Measurements from ENCODE around the gene OST4. TPM values are rescaled to one million over a fixed set of nuclear protein-coding genes. Genes with fewer than 3 reads are reported as not detected.

OST4 gene
- total RNA-seq, 1 donor from 2014 or later = 243 TPM

GRCh38 chr2:27053321-27053720 lies 18.1 kb downstream of the OST4 start:
- DNase-seq = no peak
- peaks cover 19% of the 10 kb centered on the region for H3K4me1 Mint-ChIP-seq
- H3K27me3 Mint-ChIP-seq = peaks cover 6% of the 10 kb centered on the region
- peak overlapping the region; percentile 3 for H3K4me3 Mint-ChIP-seq
- peaks cover 48% of the 10 kb centered on the region for H3K36me3 Mint-ChIP-seq (ENCODE audit: low read depth)
- ChIA-PET CTCF (interaction anchor here (0.8 kb wide), 1 partner anchor 11 kb away, joined by 3 read pairs; no protein-coding TSS in a partner anchor), POLR2A (interaction anchor here (0.5 to 10.5 kb wide), 2 partner anchors 16 to 139 kb away, joined by 3 to 204 read pairs; partner anchors contain the start of gene OST4)
- TF ChIP-seq CTCF (IDR thresholded peaks at IDR 0.05) = no peak
- H3K9me3 Mint-ChIP-seq = no peaks in the 10 kb centered on the region
- intact Hi-C loops (cut with micrococcal nuclease) = loop anchor here (5.0 to 10.0 kb wide), 4 partner anchors 269 to 1021 kb away; partner anchors contain the start of genes ADGRF3, BABAM2, CENPA and RAB10
- no peak for ATAC-seq (ENCODE audit: low read depth)
- no peak overlapping the region for H3K27ac Mint-ChIP-seq

- Mint-ChIP-seq H3K9me3 (no peaks in the 10 kb centered on the region), H3K36me3 (ENCODE audit: low read depth) (peaks cover 41% of the 10 kb centered on the region), H3K27ac (peak overlapping the region; percentile 79), H3K4me1 (peaks cover 19% of the 10 kb centered on the region), H3K27me3 (peaks cover 6% of the 10 kb centered on the region), H3K4me3 (peak overlapping the region; percentile 86)
- ChIA-PET POLR2A (interaction anchor here (0.6 to 10.5 kb wide), 12 partner anchors 11 to 1818 kb away, joined by 3 to 204 read pairs (median 4); partner anchors contain the start of genes ATRAID, KHK, OST4 and PPM1G), CTCF (interaction anchor here (1.0 to 2.1 kb wide), 2 partner anchors 19 to 35 kb away, joined by 3 to 12 read pairs; partner anchors contain the start of genes KHK and OST4)
- DNase-seq = no peak
- ATAC-seq (ENCODE audit: low read depth) = no peak
- intact Hi-C loops (cut with micrococcal nuclease) = loop anchor here (1.0 to 10.0 kb wide), 7 partner anchors 29 to 1020 kb away; partner anchors contain the start of genes ADGRF3, BABAM2, CENPA and IFT172
- TF ChIP-seq CTCF (IDR thresholded peaks at IDR 0.05) = no peak
These were observed 19.4 kb downstream of the OST4 start for GRCh38 chr2:27051902-27052645.

GRCh38 chr2:27050996-27051901 lies 20.2 kb downstream of the OST4 start, which contains the start of gene AGBL5:
Gene AGBL5, plus strand, starts transcription at chr2:27051668. Its CDS starts 1,291 bp downstream, at chr2:27052959.
- intact Hi-C loops (cut with micrococcal nuclease) = loop anchor here (1.0 to 10.0 kb wide), 14 partner anchors 9 to 1019 kb away; partner anchors contain the start of genes ADGRF3, ATRAID, BABAM2 and CENPA
- ChIA-PET CTCF (interaction anchor here (0.7 to 2.1 kb wide), 9 partner anchors 10 to 318 kb away, joined by 3 to 12 read pairs (median 3); partner anchors contain the start of genes KHK, OST4 and TMEM214), POLR2A (interaction anchor here (0.6 to 10.5 kb wide), 19 partner anchors 8 to 1819 kb away, joined by 3 to 204 read pairs (median 4); partner anchors contain the start of genes ATRAID, EIF2B4, KHK and OST4)
- peaks cover 6% of the 10 kb centered on the region for H3K27me3 Mint-ChIP-seq
- H3K4me3 Mint-ChIP-seq = peak within 1 kb of the TSS; percentile 97
- no peaks in the 10 kb centered on the region for H3K9me3 Mint-ChIP-seq
- no peak for TF ChIP-seq CTCF (IDR thresholded peaks at IDR 0.05)
- ATAC-seq (ENCODE audit: low read depth) (peak; percentile 74), DNase-seq (peak; percentile 94)
- peaks cover 19% of the 10 kb centered on the region for H3K4me1 Mint-ChIP-seq
- peak within 1 kb of the TSS; percentile 100 for H3K27ac Mint-ChIP-seq
- peaks cover 36% of the 10 kb centered on the region for H3K36me3 Mint-ChIP-seq (ENCODE audit: low read depth)

GRCh38 chr2:27050281-27050995 lies 21.0 kb downstream of the OST4 start:
- Mint-ChIP-seq H3K4me1 (peaks cover 19% of the 10 kb centered on the region), H3K36me3 (ENCODE audit: low read depth) (peaks cover 28% of the 10 kb centered on the region), H3K9me3 (no peaks in the 10 kb centered on the region), H3K4me3 (peak overlapping the region; percentile 97), H3K27ac (peak overlapping the region; percentile 100), H3K27me3 (peaks cover 6% of the 10 kb centered on the region)
- intact Hi-C loops (cut with micrococcal nuclease) = loop anchor here (1.0 to 10.0 kb wide), 11 partner anchors 8 to 1018 kb away; partner anchors contain the start of genes ADGRF3, ATRAID, BABAM2 and CENPA
- DNase-seq = peak; percentile 91
- CTCF ChIA-PET = interaction anchor here (0.8 to 2.1 kb wide), 9 partner anchors 9 to 319 kb away, joined by 3 to 12 read pairs (median 3); partner anchors contain the start of genes OST4 and TMEM214
- peak; percentile 60 for ATAC-seq (ENCODE audit: low read depth)
- no peak for TF ChIP-seq CTCF (IDR thresholded peaks at IDR 0.05)
- POLR2A ChIA-PET = interaction anchor here (0.6 to 10.5 kb wide), 13 partner anchors 9 to 1777 kb away, joined by 3 to 204 read pairs (median 6); partner anchors contain the start of genes ATRAID, EIF2B4, KHK and OST4
